Effector CD8-positive, alpha-beta T cell (primary cell): ENCODE data around the gene DHPS.
"Not testable (repeated sequence)": the region's sequence is repeated elsewhere in the genome, so short reads cannot be mapped to it uniquely, and the experiment has no call there.

Experiments used
- DNase-seq: peaks from one replicate; lab custom pipeline; 2025; lab: John Stamatoyannopoulos, UW

The DHPS gene

GRCh38 chr19:12705654-12706331, 24.1 kb upstream of the DHPS start:
- no peak for DNase-seq

- no peak for DNase-seq
Observed at GRCh38 chr19:12705169-12705568, 23.5 kb upstream of the DHPS start.

DNA sequence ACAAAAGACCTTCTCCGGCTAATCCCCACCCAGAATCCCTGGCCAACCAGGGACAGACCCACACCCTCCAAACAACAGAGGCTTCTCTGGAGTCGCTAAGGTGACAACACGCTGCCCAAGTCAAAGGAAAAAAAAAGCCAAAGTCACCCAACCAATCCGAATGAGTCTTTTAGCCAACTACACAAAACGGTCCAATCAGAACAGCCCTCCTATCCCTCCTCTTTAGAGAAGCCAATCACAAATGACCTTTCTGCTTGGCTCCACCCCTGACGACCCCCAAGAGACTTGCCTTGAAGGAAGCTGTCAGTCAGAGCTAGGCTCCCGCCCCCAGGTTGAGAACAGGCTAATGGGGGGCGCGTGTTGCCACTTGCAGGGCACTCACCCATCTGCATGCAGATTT, 21.4 kb upstream of the DHPS start:
- DNase-seq: no peak

DNA sequence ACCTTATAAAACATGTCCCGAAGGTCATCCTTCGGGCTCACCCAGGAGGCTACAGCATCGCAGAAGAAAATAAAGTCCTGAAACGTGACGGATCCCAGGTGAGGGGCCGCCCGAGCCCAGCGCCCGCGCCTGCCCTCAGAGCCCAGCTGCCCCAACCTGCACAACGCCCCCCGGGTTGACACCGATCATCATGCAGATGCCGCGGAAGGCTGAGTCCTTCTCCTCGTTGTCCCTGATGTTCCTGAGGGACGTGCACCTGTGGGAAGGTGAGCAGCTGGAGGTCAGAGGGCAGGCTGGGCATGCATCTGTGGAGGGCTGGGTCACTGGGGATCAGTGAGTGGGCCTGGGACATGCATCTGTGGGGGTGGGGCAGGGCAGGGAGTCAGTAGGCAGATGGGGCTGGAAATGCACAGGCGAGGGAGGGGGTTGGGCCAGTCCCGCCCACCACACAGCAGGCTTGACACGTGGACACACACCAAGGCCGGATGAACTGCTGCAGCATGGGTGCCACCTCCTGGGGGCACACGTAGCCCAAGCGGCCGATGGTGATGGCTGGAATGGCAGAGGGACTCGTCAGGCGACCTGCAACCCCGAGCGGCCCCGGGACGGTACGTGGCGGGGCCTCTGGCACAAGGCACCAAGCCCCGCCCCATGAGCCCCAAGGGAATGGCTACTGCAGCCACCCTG, 20.1 kb upstream of the DHPS start:
- no peak for DNase-seq

DNA sequence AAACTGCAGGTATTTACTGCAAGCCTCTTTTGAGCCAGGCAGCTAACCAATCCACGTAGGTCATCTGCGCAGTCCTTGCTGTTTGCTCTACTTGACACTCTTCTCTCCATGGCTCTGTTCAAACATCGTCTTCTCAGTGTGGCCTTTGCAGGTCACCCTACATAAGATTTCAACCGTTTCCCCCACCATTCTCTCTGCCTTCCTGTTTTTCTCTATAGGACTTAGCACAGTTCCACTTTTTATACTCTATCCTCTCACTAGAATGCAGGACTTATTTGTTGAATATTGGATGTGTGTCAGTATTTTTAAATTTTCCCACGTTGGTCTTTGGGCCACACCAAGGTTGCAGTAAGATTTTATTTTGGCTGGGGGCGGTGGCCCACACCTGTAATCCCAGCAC, 16.5 kb upstream of the DHPS start:
- DNase-seq: no peak

- not testable (repeated sequence) for DNase-seq
Observed at GRCh38 chr19:12697425-12697824, 15.7 kb upstream of the DHPS start.

- DNase-seq: peak; percentile 95
Observed at GRCh38 chr19:12696366-12697335, 15.0 kb upstream of the DHPS start, which contains the start of gene FBXW9. TSS of gene FBXW9 (minus strand) at chr19:12696631. CDS start at chr19:12696581, 50 bp downstream.

GRCh38 chr19:12695997-12696365, 14.3 kb upstream of the DHPS start:
- DNase-seq: no peak

GRCh38 chr19:12695514-12695913, 13.8 kb upstream of the DHPS start:
- no peak for DNase-seq

- no peak for DNase-seq
Observed at GRCh38 chr19:12695096-12695495, 13.4 kb upstream of the DHPS start.

DNA sequence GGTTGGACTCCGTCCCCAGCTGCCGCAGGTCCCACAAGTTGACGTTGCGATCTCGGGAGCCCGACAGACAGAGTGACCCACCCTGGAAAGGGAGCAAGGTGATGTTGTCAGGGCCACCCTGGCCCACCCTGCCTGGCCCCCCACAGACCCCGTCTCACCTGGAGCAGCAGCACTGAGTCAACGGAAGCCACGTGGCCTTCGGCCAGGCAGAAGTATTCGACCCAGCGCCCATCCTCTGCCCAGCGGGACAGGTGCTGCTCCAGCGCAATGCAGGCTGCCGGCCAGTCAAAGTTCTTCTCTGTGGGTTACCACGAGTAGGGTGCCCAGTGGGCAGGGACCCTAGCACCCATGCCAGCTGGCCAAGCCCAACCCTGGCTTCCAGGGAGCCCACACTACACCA, 13.0 kb upstream of the DHPS start:
- DNase-seq: no peak

DNA sequence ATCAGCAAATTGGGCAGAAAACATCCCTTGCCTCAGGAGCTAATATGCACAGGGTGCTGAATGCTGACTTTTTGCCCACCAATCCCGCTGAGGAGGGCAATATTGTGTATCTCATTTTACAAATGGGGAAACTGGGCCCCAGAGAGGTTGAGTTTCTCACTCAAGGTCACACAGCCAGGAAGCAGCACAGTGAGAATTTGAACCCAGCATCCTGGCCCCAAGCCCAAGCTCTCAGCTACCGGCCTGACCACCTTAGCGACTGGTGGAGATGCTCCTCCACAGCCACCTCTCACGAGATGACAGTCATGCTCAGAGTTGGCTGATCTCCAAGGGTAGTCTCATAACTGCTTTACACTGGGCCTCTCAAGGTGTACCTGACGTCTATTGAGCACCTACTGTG, 11.3 kb upstream of the DHPS start:
- DNase-seq: no peak

GRCh38 chr19:12689581-12690216, 8.0 kb upstream of the DHPS start:
- DNase-seq: no peak

GRCh38 chr19:12689012-12689411, 7.3 kb upstream of the DHPS start:
- DNase-seq: no peak

DNA sequence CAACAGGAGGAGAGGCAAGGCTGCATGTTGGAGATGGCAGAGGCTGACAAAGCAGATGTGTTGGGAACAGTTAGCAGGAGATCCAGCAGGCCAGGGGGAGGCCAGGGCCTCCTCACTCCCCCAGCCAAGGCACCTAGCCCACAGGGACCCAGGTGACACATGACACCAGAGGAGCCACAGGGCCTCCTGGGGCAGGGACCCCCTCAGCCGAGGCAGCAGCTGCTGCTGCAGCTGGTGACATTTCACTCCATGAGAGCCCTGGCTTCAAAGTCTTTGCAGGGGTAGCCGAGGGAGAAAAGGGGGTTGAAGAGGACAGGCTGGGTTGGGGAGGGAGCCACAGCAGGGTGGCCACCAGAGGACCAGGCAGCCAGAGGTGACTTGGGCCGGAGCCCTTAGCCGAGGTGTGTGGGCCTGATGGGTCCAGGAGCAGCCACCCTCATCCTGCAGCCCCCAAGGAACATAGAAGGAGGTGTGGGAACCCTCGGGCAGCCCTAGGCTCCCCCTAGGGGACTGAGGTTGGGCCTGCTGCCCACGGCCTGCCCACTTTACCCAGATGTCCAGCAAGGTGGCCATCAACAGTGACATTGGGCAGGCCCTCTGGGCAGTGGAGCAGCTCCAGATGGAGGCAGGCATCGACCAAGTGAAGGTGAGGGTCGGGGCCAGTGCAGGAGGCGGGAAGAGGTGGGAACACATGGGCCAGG, 6.0 kb upstream of the DHPS start, which contains the start of gene GNG14:
Gene GNG14 (plus strand): TSS at position 503 of the 701 bp plus-strand sequence. CDS start 51 bp downstream, at position 554.
- DNase-seq: no peak

GRCh38 chr19:12685831-12686230, 4.2 kb upstream of the DHPS start:
- DNase-seq: no peak

DNA sequence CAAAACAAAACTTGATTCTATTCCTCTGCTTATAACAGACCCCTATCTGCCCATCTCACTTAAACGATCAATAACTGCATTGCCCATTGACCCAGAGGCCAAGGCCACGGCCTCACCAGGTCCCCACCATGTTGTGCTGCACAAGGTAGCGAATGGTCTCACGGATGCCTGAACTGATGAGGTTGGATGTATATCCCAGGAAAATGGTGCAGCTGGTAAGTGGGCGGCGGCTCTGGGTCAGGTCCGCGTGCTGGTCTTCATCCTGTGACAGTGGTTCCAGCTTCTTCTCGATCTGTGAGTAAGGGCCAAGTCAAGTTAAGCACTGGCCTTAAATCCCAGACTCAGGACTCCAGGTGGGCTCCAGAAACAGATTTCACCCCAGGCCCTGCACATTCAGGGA, 1.6 kb downstream of the DHPS start:
- DNase-seq: no peak

- not testable (repeated sequence) for DNase-seq
Observed at GRCh38 chr19:12678039-12678438, 3.6 kb downstream of the DHPS start.

- no peak for DNase-seq
Observed at GRCh38 chr19:12676928-12677327, 4.8 kb downstream of the DHPS start.

- peak; percentile 76 for DNase-seq
Observed at GRCh38 chr19:12676384-12676792, 5.3 kb downstream of the DHPS start.

DNA sequence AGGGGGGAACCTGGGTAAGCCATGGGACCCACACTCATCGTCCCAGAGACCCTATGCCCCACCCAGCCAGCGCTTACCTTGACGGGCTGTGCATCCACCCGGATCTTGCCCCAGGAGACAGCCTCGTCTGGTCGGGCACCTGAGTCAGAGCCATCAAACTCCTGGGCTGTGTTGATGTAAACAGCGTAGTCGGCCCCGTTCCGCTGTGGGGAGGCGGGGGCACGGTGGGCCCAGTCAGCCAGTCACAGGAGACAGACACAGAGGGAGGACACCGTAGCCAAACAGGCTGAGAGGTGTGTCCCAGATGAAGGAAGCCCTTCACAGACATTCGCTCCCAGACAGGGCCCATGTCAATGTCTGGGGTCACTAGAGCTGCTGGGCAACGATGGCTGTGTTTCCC, 5.7 kb downstream of the DHPS start:
- DNase-seq: no peak
